ENCODE measurements around the gene PMCH. TPM values are rescaled to one million over a fixed set of nuclear protein-coding genes. Genes with fewer than 3 reads are reported as not detected.

PMCH gene
- total and polyA plus RNA-seq, 2 of the 8 experiments (the other 6 are each of a cell fraction or from before 2014, with no cell fraction given) = not detected

GRCh38 chr12:102171951-102172350 lies 25.7 kb downstream of the PMCH start (continued):
- no peak for TF ChIP-seq NANOG (IDR thresholded peaks at IDR 0.05; ENCODE audit: insufficient read depth, low read depth, low read length, poor library complexity, severe bottlenecking)
- TF ChIP-seq ATF3 (IDR thresholded peaks at IDR 0.05; ENCODE audit: insufficient read depth, low read depth, low read length) = no peak
- no peak for TF ChIP-seq RBBP5 (IDR thresholded peaks at IDR 0.05; ENCODE audit: borderline replicate concordance, low read depth, low read length)
- TF ChIP-seq JUND (IDR thresholded peaks at IDR 0.05; ENCODE audit: low read length) = no peak
